Large intestine (tissue), 3 donors: ENCODE results near the gene LST1. TPM values are rescaled to one million over a fixed set of nuclear protein-coding genes. Genes with fewer than 3 reads are reported as not detected.

Source experiments
- DNase-seq, 2 donors: peaks; one replicate each; pipeline versions ENCODE4 v3.0.0 to v3.0.0-alpha.2; 2013
- H3K27ac ChIP-seq: one replicate; pipeline ENCODE4 v1.5.1; 2013; ENCODE audit warnings: low read length
- H3K27me3 ChIP-seq: 2 replicates; pipeline ENCODE4 v1.6.1; 2013; ENCODE audit warnings: low read length; ENCODE audit not compliant: control insufficient read depth, insufficient read depth
- H3K36me3 ChIP-seq: 2 replicates; pipeline ENCODE4 v1.6.1; 2013; ENCODE audit warnings: low read length; ENCODE audit not compliant: control insufficient read depth, insufficient read depth
- H3K4me1 ChIP-seq: one replicate; pipeline ENCODE4 v1.6.1; 2013; ENCODE audit warnings: low read length; ENCODE audit not compliant: control insufficient read depth, insufficient read depth
- H3K4me3 ChIP-seq: one replicate; pipeline ENCODE4 v1.5.1; 2013; ENCODE audit warnings: low read length
- H3K9me3 ChIP-seq: one replicate; pipeline ENCODE4 v1.6.1; 2013; ENCODE audit warnings: mild to moderate bottlenecking, low read depth, low read length, moderate library complexity; ENCODE audit not compliant: control insufficient read depth
- WGBS: methylation state at CpG from one replicate; pipeline ENCODE4 v1.1.5; 2013; ENCODE audit warnings: low lambda C conversion rate; ENCODE audit not compliant: insufficient coverage; 5-methylcytosine and 5-hydroxymethylcytosine counted together
- polyA plus RNA-seq: library from polyadenylated mRNA; unstranded; fragments of 120-200 nt; gene quantifications from one replicate; pipeline ENCODE4 v1.2.1, GENCODE V29; 2013

The LST1 gene
- polyA plus RNA-seq, 1 donor = 19.8 TPM

- H3K36me3 ChIP-seq = no peaks in the 10 kb centered on the region
- peaks cover 20% of the 10 kb centered on the region for H3K27me3 ChIP-seq
- H3K9me3 ChIP-seq = no peaks in the 10 kb centered on the region
- no CpG with 5 or more reads among the region's 19 CpGs for WGBS
- H3K4me3 ChIP-seq = peak within 1 kb of the TSS; percentile 30
- DNase-seq = no peak
- H3K4me1 ChIP-seq = no peaks in the 10 kb centered on the region
- H3K27ac ChIP-seq = no peak within 1 kb of the TSS
Observed at GRCh38 chr6:31575335-31575901, 10.7 kb upstream of the LST1 start, which contains the start of gene TNF. Gene TNF (plus strand): TSS chr6:31575565. CDS start chr6:31575742, 177 bp downstream.

DNA sequence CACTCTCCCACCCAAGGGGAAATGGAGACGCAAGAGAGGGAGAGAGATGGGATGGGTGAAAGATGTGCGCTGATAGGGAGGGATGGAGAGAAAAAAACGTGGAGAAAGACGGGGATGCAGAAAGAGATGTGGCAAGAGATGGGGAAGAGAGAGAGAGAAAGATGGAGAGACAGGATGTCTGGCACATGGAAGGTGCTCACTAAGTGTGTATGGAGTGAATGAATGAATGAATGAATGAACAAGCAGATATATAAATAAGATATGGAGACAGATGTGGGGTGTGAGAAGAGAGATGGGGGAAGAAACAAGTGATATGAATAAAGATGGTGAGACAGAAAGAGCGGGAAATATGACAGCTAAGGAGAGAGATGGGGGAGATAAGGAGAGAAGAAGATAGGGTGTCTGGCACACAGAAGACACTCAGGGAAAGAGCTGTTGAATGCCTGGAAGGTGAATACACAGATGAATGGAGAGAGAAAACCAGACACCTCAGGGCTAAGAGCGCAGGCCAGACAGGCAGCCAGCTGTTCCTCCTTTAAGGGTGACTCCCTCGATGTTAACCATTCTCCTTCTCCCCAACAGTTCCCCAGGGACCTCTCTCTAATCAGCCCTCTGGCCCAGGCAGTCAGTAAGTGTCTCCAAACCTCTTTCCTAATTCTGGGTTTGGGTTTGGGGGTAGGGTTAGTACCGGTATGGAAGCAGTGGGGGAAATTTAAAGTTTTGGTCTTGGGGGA is 10.0 kb upstream of the LST1 start:
- H3K9me3 ChIP-seq = peaks cover 3% of the 10 kb centered on the region
- no peak for DNase-seq
- peaks cover 22% of the 10 kb centered on the region for H3K27me3 ChIP-seq
- no peaks in the 10 kb centered on the region for H3K36me3 ChIP-seq
- peak overlapping the region; percentile 30 for H3K4me3 ChIP-seq
- H3K4me1 ChIP-seq = no peaks in the 10 kb centered on the region
- WGBS = 76% methylated on average over 5 of the region's 8 CpGs
- no peak overlapping the region for H3K27ac ChIP-seq

DNA sequence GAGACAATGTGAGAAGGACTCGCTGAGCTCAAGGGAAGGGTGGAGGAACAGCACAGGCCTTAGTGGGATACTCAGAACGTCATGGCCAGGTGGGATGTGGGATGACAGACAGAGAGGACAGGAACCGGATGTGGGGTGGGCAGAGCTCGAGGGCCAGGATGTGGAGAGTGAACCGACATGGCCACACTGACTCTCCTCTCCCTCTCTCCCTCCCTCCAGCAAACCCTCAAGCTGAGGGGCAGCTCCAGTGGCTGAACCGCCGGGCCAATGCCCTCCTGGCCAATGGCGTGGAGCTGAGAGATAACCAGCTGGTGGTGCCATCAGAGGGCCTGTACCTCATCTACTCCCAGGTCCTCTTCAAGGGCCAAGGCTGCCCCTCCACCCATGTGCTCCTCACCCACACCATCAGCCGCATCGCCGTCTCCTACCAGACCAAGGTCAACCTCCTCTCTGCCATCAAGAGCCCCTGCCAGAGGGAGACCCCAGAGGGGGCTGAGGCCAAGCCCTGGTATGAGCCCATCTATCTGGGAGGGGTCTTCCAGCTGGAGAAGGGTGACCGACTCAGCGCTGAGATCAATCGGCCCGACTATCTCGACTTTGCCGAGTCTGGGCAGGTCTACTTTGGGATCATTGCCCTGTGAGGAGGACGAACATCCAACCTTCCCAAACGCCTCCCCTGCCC is 9.0 kb upstream of the LST1 start:
- H3K4me3 ChIP-seq = no peak overlapping the region
- peaks cover 3% of the 10 kb centered on the region for H3K9me3 ChIP-seq
- no peaks in the 10 kb centered on the region for H3K36me3 ChIP-seq
- no CpG with 5 or more reads among the region's 19 CpGs for WGBS
- peaks cover 7% of the 10 kb centered on the region for H3K4me1 ChIP-seq
- no peak overlapping the region for H3K27ac ChIP-seq
- H3K27me3 ChIP-seq = peaks cover 26% of the 10 kb centered on the region
- DNase-seq = no peak

DNA sequence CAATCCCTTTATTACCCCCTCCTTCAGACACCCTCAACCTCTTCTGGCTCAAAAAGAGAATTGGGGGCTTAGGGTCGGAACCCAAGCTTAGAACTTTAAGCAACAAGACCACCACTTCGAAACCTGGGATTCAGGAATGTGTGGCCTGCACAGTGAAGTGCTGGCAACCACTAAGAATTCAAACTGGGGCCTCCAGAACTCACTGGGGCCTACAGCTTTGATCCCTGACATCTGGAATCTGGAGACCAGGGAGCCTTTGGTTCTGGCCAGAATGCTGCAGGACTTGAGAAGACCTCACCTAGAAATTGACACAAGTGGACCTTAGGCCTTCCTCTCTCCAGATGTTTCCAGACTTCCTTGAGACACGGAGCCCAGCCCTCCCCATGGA is 8.5 kb upstream of the LST1 start:
- no peaks in the 10 kb centered on the region for H3K36me3 ChIP-seq
- H3K27me3 ChIP-seq = peaks cover 29% of the 10 kb centered on the region
- H3K27ac ChIP-seq = no peak overlapping the region
- DNase-seq = no peak
- WGBS = 100% methylated on average over 1 of the region's 3 CpGs
- H3K4me3 ChIP-seq = no peak overlapping the region
- peaks cover 3% of the 10 kb centered on the region for H3K9me3 ChIP-seq
- peaks cover 7% of the 10 kb centered on the region for H3K4me1 ChIP-seq

DNA sequence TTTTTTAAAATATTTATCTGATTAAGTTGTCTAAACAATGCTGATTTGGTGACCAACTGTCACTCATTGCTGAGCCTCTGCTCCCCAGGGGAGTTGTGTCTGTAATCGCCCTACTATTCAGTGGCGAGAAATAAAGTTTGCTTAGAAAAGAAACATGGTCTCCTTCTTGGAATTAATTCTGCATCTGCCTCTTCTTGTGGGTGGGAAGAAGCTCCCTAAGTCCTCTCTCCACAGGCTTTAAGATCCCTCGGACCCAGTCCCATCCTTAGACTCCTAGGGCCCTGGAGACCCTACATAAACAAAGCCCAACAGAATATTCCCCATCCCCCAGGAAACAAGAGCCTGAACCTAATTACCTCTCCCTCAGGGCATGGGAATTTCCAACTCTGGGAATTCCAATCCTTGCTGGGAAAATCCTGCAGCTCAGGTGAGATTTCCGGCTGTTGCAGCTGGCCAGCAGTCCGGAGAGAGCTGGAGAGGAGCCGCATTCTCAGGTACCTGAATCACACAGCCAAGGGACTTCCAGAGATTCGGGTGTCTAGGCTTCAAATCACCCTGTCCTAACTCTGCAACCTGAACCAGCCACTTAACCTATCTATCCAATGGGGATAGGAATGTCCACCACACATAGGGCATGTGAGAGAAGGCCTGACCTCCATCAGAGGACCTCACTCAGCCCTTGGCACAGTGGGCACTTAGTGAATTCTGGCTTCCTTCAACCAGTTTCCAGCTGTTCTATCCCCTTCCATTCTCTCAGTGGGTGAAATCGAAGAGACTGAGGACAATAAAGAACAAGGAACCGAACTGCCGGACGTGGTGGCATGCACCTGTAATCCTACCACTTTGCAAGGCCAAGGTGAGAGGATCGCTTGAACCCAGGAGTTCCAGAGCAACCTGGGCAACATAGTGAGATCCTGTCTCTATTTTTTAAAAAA is 7.6 kb upstream of the LST1 start:
- no CpG with 5 or more reads among the region's 12 CpGs for WGBS
- Histone ChIP-seq H3K9me3 (peaks cover 3% of the 10 kb centered on the region), H3K4me1 (peaks cover 7% of the 10 kb centered on the region), H3K27ac (no peak overlapping the region), H3K4me3 (no peak overlapping the region), H3K27me3 (peaks cover 30% of the 10 kb centered on the region), H3K36me3 (no peaks in the 10 kb centered on the region)
- no peak for DNase-seq

DNA sequence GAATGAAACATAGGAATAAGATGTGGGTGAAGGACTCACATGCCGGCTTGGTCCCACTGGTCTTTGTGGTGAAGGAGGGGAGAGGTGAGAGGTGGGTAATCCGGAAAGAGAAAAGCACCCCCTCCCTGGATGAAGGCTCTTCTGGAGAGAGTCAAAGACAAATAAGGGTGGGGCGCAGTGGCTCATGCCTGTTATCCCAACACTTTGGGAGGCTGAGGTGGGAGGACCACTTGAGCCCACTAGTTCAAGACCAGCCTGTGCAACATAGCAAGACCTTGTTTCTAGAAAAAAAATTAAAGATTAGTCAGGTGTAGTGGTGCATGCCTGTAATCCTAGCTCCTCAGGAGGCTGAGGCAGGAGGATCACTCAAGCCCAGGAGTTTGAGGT is 7.0 kb upstream of the LST1 start:
- Histone ChIP-seq H3K27me3 (peaks cover 30% of the 10 kb centered on the region), H3K4me1 (peaks cover 7% of the 10 kb centered on the region), H3K9me3 (peaks cover 3% of the 10 kb centered on the region), H3K36me3 (no peaks in the 10 kb centered on the region), H3K4me3 (no peak overlapping the region), H3K27ac (no peak overlapping the region)
- no CpG with 5 or more reads among the region's 3 CpGs for WGBS
- DNase-seq = no peak

- H3K4me3 ChIP-seq = no peak overlapping the region
- H3K27ac ChIP-seq = no peak overlapping the region
- DNase-seq = no peak
- H3K36me3 ChIP-seq = no peaks in the 10 kb centered on the region
- peaks cover 26% of the 10 kb centered on the region for H3K27me3 ChIP-seq
- H3K9me3 ChIP-seq = peaks cover 3% of the 10 kb centered on the region
- H3K4me1 ChIP-seq = peaks cover 7% of the 10 kb centered on the region
- 86% methylated on average over 1 of the region's 8 CpGs for WGBS
Observed at GRCh38 chr6:31579546-31580437, 6.3 kb upstream of the LST1 start.

GRCh38 chr6:31580438-31580740 is 5.7 kb upstream of the LST1 start:
- no peaks in the 10 kb centered on the region for H3K36me3 ChIP-seq
- H3K27me3 ChIP-seq = peaks cover 23% of the 10 kb centered on the region
- WGBS = no CpG with 5 or more reads among the region's 11 CpGs
- H3K9me3 ChIP-seq = peaks cover 3% of the 10 kb centered on the region
- no peak for DNase-seq
- H3K4me1 ChIP-seq = peaks cover 7% of the 10 kb centered on the region
- no peak overlapping the region for H3K27ac ChIP-seq
- H3K4me3 ChIP-seq = peak overlapping the region; percentile 87

DNA sequence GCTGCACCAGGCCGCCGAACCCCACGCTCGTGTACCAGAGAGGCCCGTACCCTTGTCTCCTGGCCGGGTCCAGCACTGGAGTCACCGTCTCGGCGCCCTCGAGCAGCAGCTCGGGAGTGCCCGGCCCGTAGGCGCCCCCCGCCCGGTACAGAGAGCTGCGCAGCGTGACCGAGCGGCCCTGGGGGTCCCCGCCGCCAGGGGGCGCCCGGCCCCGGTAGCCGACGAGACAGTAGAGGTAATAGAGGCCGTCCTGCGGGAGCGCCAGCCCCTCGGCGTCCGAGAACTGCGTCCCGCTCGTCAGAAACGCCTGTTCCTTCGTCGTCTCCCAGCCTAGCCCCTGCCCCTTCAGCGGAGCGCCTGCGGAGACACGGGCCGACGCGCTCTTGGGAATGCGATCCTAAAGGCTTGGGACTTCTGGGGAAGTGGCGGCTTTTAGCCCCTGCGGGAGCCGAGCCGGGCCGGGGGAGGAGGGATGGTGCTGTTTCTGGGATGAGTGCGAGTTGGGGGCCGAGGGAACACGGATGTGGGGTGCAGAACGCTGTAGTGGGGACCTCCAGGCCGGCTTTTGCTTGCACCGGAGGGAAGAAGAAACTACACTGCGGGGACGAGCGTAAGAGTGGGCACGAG is 5.2 kb upstream of the LST1 start:
- Histone ChIP-seq H3K36me3 (no peaks in the 10 kb centered on the region), H3K27me3 (peaks cover 20% of the 10 kb centered on the region), H3K4me1 (peaks cover 7% of the 10 kb centered on the region), H3K27ac (peak overlapping the region; percentile 57), H3K4me3 (peak overlapping the region; percentile 87), H3K9me3 (peaks cover 3% of the 10 kb centered on the region)
- no CpG with 5 or more reads among the region's 62 CpGs for WGBS
- DNase-seq = peak; percentile 72 to 79
